HG03103 (cell line): ENCODE measurements around the gene ZDHHC4.

Source experiments
- ATAC-seq: cut with Tn5 transposase; IDR thresholded peaks from one replicate; pipeline ENCODE4 v1.9.1; 2021; ENCODE audit warnings: low read depth; ENCODE audit not compliant: unreplicated experiment

The ZDHHC4 gene

GRCh38 chr7:6604458-6604857 is 27.2 kb downstream of the ZDHHC4 start:
- no peak for ATAC-seq

- no peak for ATAC-seq
These were observed 29.8 kb downstream of the ZDHHC4 start for GRCh38 chr7:6606866-6607583.

GRCh38 chr7:6607651-6608051 is 30.4 kb downstream of the ZDHHC4 start:
- ATAC-seq = no peak

GRCh38 chr7:6608081-6608480 is 30.8 kb downstream of the ZDHHC4 start:
- no peak for ATAC-seq

GRCh38 chr7:6608794-6609193 is 31.5 kb downstream of the ZDHHC4 start:
- no peak for ATAC-seq

- no peak for ATAC-seq
These were observed 35.6 kb downstream of the ZDHHC4 start for GRCh38 chr7:6612819-6613218.

- no peak for ATAC-seq
These were observed 36.5 kb downstream of the ZDHHC4 start for GRCh38 chr7:6613706-6614105.

GRCh38 chr7:6614953-6615722 is 37.9 kb downstream of the ZDHHC4 start, which contains the start of gene ZNF853:
Gene ZNF853, plus strand, starts transcription at chr7:6615610. Its CDS starts 565 bp downstream, at chr7:6616175.
- ATAC-seq = no peak

GRCh38 chr7:6615723-6616555 is 38.7 kb downstream of the ZDHHC4 start:
- no peak for ATAC-seq

GRCh38 chr7:6616854-6617643 is 39.8 kb downstream of the ZDHHC4 start:
- no peak for ATAC-seq

- ATAC-seq = no peak
These were observed 41.4 kb downstream of the ZDHHC4 start for GRCh38 chr7:6618621-6619020.

GRCh38 chr7:6619961-6620360 is 42.7 kb downstream of the ZDHHC4 start:
- ATAC-seq = no peak

GRCh38 chr7:6621195-6622133 is 44.2 kb downstream of the ZDHHC4 start:
- ATAC-seq = no peak

GRCh38 chr7:6622134-6622710 is 45.0 kb downstream of the ZDHHC4 start:
- ATAC-seq = no peak

- no peak for ATAC-seq
These were observed 46.5 kb downstream of the ZDHHC4 start for GRCh38 chr7:6623589-6624245.

GRCh38 chr7:6624246-6624611 is 47.0 kb downstream of the ZDHHC4 start:
- ATAC-seq = no peak

- no peak for ATAC-seq
These were observed 50.8 kb downstream of the ZDHHC4 start for GRCh38 chr7:6628045-6628444.
